ENCODE results near the gene TBC1D3C. TPM values are rescaled to one million over a fixed set of nuclear protein-coding genes. Genes with fewer than 3 reads are reported as not detected.
"Not testable (repeated sequence)": the region's sequence is repeated elsewhere in the genome, so short reads cannot be mapped to it uniquely, and the experiment has no call there.

Gene TBC1D3C
- not detected for total RNA-seq
- polyA plus RNA-seq (ENCODE audit: insufficient read depth, low read depth, low replicate concordance), result not detected
- long read RNA-seq, donor 1, result 0 reads
- long read RNA-seq, donor 2, partial matches to known transcripts, result 6 of 6 reads
- long read RNA-seq, donor 2, other reads (novel, unspliced or antisense), result 0 of 6 reads
- long read RNA-seq, donor 3, partial matches to known transcripts, result 11 of 11 reads
- long read RNA-seq, donor 3, other reads (novel, unspliced or antisense), result 0 of 11 reads
- long read RNA-seq, donor 4, result 0 reads
- long read RNA-seq, donor 5, result 0 reads
- long read RNA-seq, donor 6, result 0 reads
- long read RNA-seq, donor 7, result 0 reads
- long read RNA-seq, donor 8, result 0 reads
- long read RNA-seq, donor 9, result 0 reads
- long read RNA-seq, donor 10, result 0 reads

GRCh38 chr17:38068534-38068933, at the start of gene TBC1D3C:
TBC1D3C (minus strand) TSS chr17:38068634; CDS start chr17:38067066, 1,568 bp downstream.
- DNase-seq; H3K27ac ChIP-seq (ENCODE audit: low read depth in 2 of 2, low read length in 2 of 2); H3K9ac ChIP-seq (ENCODE audit: low read length in 3 of 3); H3K4me1 ChIP-seq (ENCODE audit: control insufficient read depth in 2 of 3, insufficient read depth in 2 of 3, low read depth in 1 of 3, low read length in 3 of 3); intact Hi-C loops (cut with DNase I); H3K4me3 ChIP-seq (ENCODE audit: low read length in 3 of 3); H3K27me3 ChIP-seq (ENCODE audit: control insufficient read depth, insufficient read depth, low read length); FAIRE-seq; H3K9me3 ChIP-seq (ENCODE audit: control insufficient read depth in 2 of 3, insufficient read depth in 1 of 3, low read length in 3 of 3); H3K36me3 ChIP-seq (ENCODE audit: control insufficient read depth in 2 of 3, insufficient read depth in 3 of 3, low read length in 3 of 3): not testable (repeated sequence)

DNA sequence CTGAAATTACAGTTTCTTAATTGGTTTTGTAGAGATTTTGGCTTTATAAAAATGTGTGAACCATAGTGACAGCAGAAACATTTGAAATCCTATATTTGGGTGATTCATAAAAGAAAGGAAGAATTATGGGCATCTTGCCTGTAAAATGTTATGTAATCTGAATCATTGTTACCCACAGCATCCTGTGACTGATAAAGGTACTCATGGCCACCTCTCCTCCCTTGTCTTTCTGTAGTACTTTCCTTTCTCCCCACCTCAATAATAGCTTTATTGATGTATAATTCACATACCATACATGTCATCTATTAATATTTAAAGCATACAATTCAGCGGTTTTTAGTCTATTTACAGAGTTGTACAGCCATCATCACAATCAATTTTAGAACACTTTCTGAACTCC, 30.8 kb upstream of the TBC1D3C start:
- H3K9me3 ChIP-seq (ENCODE audit: control insufficient read depth in 2 of 3, insufficient read depth in 1 of 3, low read length in 3 of 3); intact Hi-C loops (cut with DNase I); H3K27me3 ChIP-seq (ENCODE audit: control insufficient read depth, insufficient read depth, low read length); DNase-seq; H3K4me3 ChIP-seq (ENCODE audit: low read length in 3 of 3); H3K36me3 ChIP-seq (ENCODE audit: control insufficient read depth in 2 of 3, insufficient read depth in 3 of 3, low read length in 3 of 3); H3K27ac ChIP-seq (ENCODE audit: low read depth in 2 of 2, low read length in 2 of 2); FAIRE-seq; H3K4me1 ChIP-seq (ENCODE audit: control insufficient read depth in 2 of 3, insufficient read depth in 2 of 3, low read depth in 1 of 3, low read length in 3 of 3); H3K9ac ChIP-seq (ENCODE audit: low read length in 3 of 3): not testable (repeated sequence)

GRCh38 chr17:38094059-38094694, 25.7 kb upstream of the TBC1D3C start:
- FAIRE-seq; H3K9me3 ChIP-seq (ENCODE audit: control insufficient read depth in 2 of 3, insufficient read depth in 1 of 3, low read length in 3 of 3); H3K4me3 ChIP-seq (ENCODE audit: low read length in 3 of 3); DNase-seq; H3K36me3 ChIP-seq (ENCODE audit: control insufficient read depth in 2 of 3, insufficient read depth in 3 of 3, low read length in 3 of 3); H3K9ac ChIP-seq (ENCODE audit: low read length in 3 of 3); H3K27ac ChIP-seq (ENCODE audit: low read depth in 2 of 2, low read length in 2 of 2); H3K27me3 ChIP-seq (ENCODE audit: control insufficient read depth, insufficient read depth, low read length); H3K4me1 ChIP-seq (ENCODE audit: control insufficient read depth in 2 of 3, insufficient read depth in 2 of 3, low read depth in 1 of 3, low read length in 3 of 3); intact Hi-C loops (cut with DNase I): not testable (repeated sequence)

DNA sequence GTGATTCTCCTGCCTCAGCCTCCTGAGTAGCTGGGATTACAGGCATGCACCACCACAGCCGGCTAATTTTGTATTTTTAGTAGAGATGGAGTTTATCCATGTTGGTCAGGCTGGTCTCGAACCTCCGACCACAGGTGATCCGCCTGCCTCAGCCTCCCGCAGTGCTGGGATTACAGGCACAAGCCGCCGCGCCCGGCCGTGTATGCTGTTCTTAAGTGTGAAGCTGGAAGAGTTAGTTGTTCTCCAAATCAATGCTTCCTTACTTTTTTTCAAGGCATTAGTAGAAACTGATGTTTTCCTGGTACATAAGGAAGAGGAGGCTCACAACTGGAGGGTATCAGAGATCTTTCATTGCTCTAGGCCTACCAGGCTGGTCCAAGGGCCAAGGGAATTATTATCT, 19.7 kb upstream of the TBC1D3C start:
- H3K9me3 ChIP-seq (ENCODE audit: control insufficient read depth in 2 of 3, insufficient read depth in 1 of 3, low read length in 3 of 3); intact Hi-C loops (cut with DNase I); H3K27ac ChIP-seq (ENCODE audit: low read depth in 2 of 2, low read length in 2 of 2); H3K36me3 ChIP-seq (ENCODE audit: control insufficient read depth in 2 of 3, insufficient read depth in 3 of 3, low read length in 3 of 3); FAIRE-seq; H3K4me3 ChIP-seq (ENCODE audit: low read length in 3 of 3); H3K4me1 ChIP-seq (ENCODE audit: control insufficient read depth in 2 of 3, insufficient read depth in 2 of 3, low read depth in 1 of 3, low read length in 3 of 3); H3K9ac ChIP-seq (ENCODE audit: low read length in 3 of 3); H3K27me3 ChIP-seq (ENCODE audit: control insufficient read depth, insufficient read depth, low read length): not testable (repeated sequence)
- peak in 1 of 5 donors; percentile 30 for DNase-seq

- H3K27ac ChIP-seq (ENCODE audit: low read depth in 2 of 2, low read length in 2 of 2); H3K9ac ChIP-seq (ENCODE audit: low read length in 3 of 3); H3K36me3 ChIP-seq (ENCODE audit: control insufficient read depth in 2 of 3, insufficient read depth in 3 of 3, low read length in 3 of 3); H3K4me3 ChIP-seq (ENCODE audit: low read length in 3 of 3); H3K4me1 ChIP-seq (ENCODE audit: control insufficient read depth in 2 of 3, insufficient read depth in 2 of 3, low read depth in 1 of 3, low read length in 3 of 3); intact Hi-C loops (cut with DNase I); FAIRE-seq; H3K27me3 ChIP-seq (ENCODE audit: control insufficient read depth, insufficient read depth, low read length); H3K9me3 ChIP-seq (ENCODE audit: control insufficient read depth in 2 of 3, insufficient read depth in 1 of 3, low read length in 3 of 3); DNase-seq: not testable (repeated sequence)
These were observed 18.9 kb upstream of the TBC1D3C start for GRCh38 chr17:38087344-38087743.

Other genes starting within 250 kb of the TBC1D3C start
- gene TBC1D3K, start 144.2 kb downstream of the TBC1D3C start, total RNA-seq, result not detected
- gene TBC1D3K, start 144.2 kb downstream of the TBC1D3C start, polyA plus RNA-seq (ENCODE audit: insufficient read depth, low read depth, low replicate concordance), result not detected
- 15.9 TPM for gene TBC1D3L, start 79.6 kb downstream of the TBC1D3C start, total RNA-seq
- gene TBC1D3L, start 79.6 kb downstream of the TBC1D3C start, polyA plus RNA-seq (ENCODE audit: insufficient read depth, low read depth, low replicate concordance), result 4.9 TPM
- 0.28 TPM for gene TBC1D3D, start 64.7 kb downstream of the TBC1D3C start, total RNA-seq
- gene TBC1D3D, start 64.7 kb downstream of the TBC1D3C start, polyA plus RNA-seq (ENCODE audit: insufficient read depth, low read depth, low replicate concordance), result 3.4 TPM
- gene TBC1D3E, start 59.3 kb upstream of the TBC1D3C start, total RNA-seq, result not detected
- not detected for gene TBC1D3E, start 59.3 kb upstream of the TBC1D3C start, polyA plus RNA-seq (ENCODE audit: insufficient read depth, low read depth, low replicate concordance)
- not detected for gene TBC1D3, start 123.9 kb upstream of the TBC1D3C start, total RNA-seq
- 3.2 TPM for gene TBC1D3, start 123.9 kb upstream of the TBC1D3C start, polyA plus RNA-seq (ENCODE audit: insufficient read depth, low read depth, low replicate concordance)
- 28.0 TPM for gene MRPL45, start 228.5 kb upstream of the TBC1D3C start, total RNA-seq
- gene MRPL45, start 228.5 kb upstream of the TBC1D3C start, polyA plus RNA-seq (ENCODE audit: insufficient read depth, low read depth, low replicate concordance), result 45.9 TPM